Measurements from ENCODE around the gene DEGS2. TPM values are rescaled to one million over a fixed set of nuclear protein-coding genes. Genes with fewer than 3 reads are reported as not detected.

The DEGS2 gene
- total and polyA plus RNA-seq, 2 of the 13 experiments (the other 11 are each of a cell fraction or from before 2014, with no cell fraction given) = 0.09 TPM

- no peak for TF ChIP-seq ZXDC (CRISPR knock-in tag; IDR thresholded peaks at IDR 0.05)
- TF ChIP-seq ZMYM3 (CRISPR knock-in tag; IDR thresholded peaks at IDR 0.05) = no peak
These were observed 11.4 kb upstream of the DEGS2 start (continued) for GRCh38 chr14:100170880-100171279.

- 80% methylated on average over 1 of the region's 1 CpG for WGBS (ENCODE audit: low lambda C conversion rate)
- Histone ChIP-seq H3K79me2 (ENCODE audit: insufficient read depth, low read length) (no peaks in the 10 kb centered on the region), H3K9me3 (ENCODE audit: low read length) (no peaks in the 10 kb centered on the region), H3K36me3 (replicated peaks in 1 of 2; ENCODE audit: control insufficient read depth in 1 of 2, insufficient read depth in 2 of 2, low read length in 2 of 2) (no peaks in the 10 kb centered on the region), H3K4me1 (ENCODE audit: insufficient read depth, low read length) (no peaks in the 10 kb centered on the region; the same call in 1 of the 2 replicates), H3K27ac (ENCODE audit: extremely low read length, insufficient read depth, low read length) (no peak overlapping the region), H3K4me3 (replicated peaks in 1 of 3; ENCODE audit: insufficient read depth in 1 of 3, low read depth in 2 of 3, low read length in 3 of 3) (no peak overlapping the region), H3K9ac (ENCODE audit: insufficient read depth, low read depth, low read length) (no peak overlapping the region), H3K27me3 (ENCODE audit: control insufficient read depth in 1 of 2, insufficient read depth in 2 of 2, low read length in 2 of 2) (no peaks in the 10 kb centered on the region), H4K20me1 (ENCODE audit: insufficient read depth, low read length) (no peaks in the 10 kb centered on the region), H3K4me2 (ENCODE audit: low read depth, low read length) (no peak overlapping the region), H2AFZ (ENCODE audit: low read length) (no peak overlapping the region)
- BruUV-seq (replicated peaks) = no TSS peak
- ChIA-PET CTCF (ENCODE audit: low intra/inter-chr PET ratio, low total read pairs) (no interaction called here), POLR2A (no interaction called here)
- intact Hi-C loops (cut with micrococcal nuclease; ENCODE audit: unreplicated experiment) = no loop called here
- no peak for ATAC-seq
- no peak for DNase-seq (ENCODE audit: low spot score)
- in situ Hi-C loops (cut with HindIII; ENCODE audit: extremely low pct_ligation_motif_present, low pct_unique_long_range_greater_than_20kb) = no loop called here
- FAIRE-seq = no peak
- no peak for TF ChIP-seq ZSCAN31 (CRISPR knock-in tag; IDR thresholded peaks at IDR 0.05; ENCODE audit: low read depth)
- TF ChIP-seq NCOA2 (CRISPR knock-in tag; IDR thresholded peaks at IDR 0.05) = no peak
- no peak for TF ChIP-seq ZNF276 (CRISPR knock-in tag; IDR thresholded peaks at IDR 0.05; ENCODE audit: low read depth)
- no peak for TF ChIP-seq MZF1 (CRISPR knock-in tag; IDR thresholded peaks at IDR 0.05; ENCODE audit: borderline replicate concordance)
- no peak for TF ChIP-seq ZNF724P (CRISPR knock-in tag; IDR thresholded peaks at IDR 0.05; ENCODE audit: borderline replicate concordance)
- no peak for TF ChIP-seq JDP2 (CRISPR knock-in tag; IDR thresholded peaks at IDR 0.05; ENCODE audit: borderline replicate concordance)
- TF ChIP-seq TERF1 (CRISPR knock-in tag; IDR thresholded peaks at IDR 0.05) = no peak
- TF ChIP-seq ZNF552 (CRISPR knock-in tag; IDR thresholded peaks at IDR 0.05; ENCODE audit: borderline replicate concordance) = no peak
- no peak for TF ChIP-seq ZNF674 (CRISPR knock-in tag; IDR thresholded peaks at IDR 0.05; ENCODE audit: low read depth)
- TF ChIP-seq SNAPC2 (CRISPR knock-in tag; IDR thresholded peaks at IDR 0.05) = no peak
- no peak for TF ChIP-seq KLF11 (CRISPR knock-in tag; IDR thresholded peaks at IDR 0.05)
- TF ChIP-seq ZNF7 (CRISPR knock-in tag; IDR thresholded peaks at IDR 0.05) = no peak
- TF ChIP-seq LBX2 (CRISPR knock-in tag; IDR thresholded peaks at IDR 0.05; ENCODE audit: borderline replicate concordance) = no peak
These were observed 9.1 kb upstream of the DEGS2 start for GRCh38 chr14:100168506-100168905.

Data from HepG2 (cell line).